DMS79 (cell line): ENCODE results near the gene PTPRF.

Experiments used
- DNase-seq: peaks from one replicate; lab custom pipeline; 2025; lab: John Stamatoyannopoulos, UW

PTPRF gene

GRCh38 chr1:43513471-43514173, 17.1 kb upstream of the PTPRF start:
- DNase-seq, result no peak

- no peak for DNase-seq
Measured at GRCh38 chr1:43518935-43519686, 11.6 kb upstream of the PTPRF start.

DNA sequence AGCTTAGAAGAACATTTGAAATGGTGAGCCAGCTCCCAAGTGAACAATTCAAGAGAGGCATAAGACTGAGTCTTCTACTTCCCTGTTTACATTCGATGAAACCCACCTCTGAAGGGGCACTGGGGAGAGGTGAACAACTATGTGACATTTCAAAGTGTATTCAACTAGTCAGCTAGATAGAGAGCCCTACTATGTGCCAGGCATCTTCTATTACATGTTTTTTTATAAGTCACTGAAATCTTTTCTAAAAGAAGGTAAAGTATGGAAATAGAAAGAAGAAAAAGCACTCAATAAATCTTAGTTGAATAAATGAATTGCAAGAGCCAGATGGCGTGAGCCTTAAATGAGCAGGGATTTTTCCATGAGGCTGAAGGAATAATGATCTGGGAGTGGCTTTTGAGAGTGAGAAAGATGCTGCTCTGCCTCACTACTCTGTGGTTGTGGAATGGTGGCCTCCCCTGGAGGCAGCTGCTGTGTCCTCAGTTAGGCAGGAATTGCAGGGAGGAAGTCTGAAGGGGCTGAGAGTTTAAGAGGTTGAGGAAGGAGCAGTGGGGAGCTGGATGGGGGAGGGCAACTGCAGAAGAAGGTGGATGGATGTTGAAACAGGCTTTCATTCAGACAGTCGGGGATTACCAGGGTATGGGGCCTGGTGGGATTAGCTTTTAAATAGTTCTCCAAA, 10.4 kb upstream of the PTPRF start:
- no peak for DNase-seq

DNA sequence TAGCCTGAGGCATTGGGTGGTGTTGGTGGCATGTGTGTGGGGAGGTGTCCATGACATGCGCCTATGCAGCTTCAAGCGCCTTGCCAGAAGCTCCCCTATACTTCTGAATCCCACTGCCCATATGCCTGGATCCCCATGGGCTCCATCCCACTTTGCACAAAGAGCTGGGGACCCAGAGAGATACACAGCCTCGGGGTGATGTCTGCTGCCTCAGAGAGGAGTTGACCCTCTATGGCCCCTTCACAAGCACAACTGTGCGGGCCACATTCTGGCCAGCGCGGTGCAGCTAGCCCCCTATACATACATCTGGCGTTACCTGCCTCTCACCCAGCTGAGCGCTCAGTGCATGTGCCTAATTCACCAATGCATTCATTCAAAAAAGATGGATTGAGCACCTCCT, 9.6 kb upstream of the PTPRF start:
- no peak for DNase-seq

DNA sequence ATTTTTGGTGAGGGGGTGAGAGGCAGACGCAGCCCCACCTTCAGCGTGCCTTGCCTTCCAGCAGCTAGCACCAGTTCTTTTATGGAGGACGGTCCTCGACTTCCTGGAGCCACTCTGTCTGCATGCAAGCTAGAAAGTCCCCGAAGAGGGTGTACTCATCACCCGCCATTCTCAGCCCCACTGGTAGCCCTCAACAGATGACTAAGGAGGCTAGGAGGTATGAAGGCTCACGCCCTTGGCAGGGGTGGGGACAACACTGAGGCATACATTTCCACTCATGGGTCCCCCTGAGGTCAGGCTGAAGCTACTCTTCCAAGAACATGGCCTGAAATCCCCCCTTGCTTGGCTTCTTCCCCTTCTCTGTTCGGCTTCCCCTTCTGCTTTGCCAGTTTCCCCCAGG, 8.9 kb upstream of the PTPRF start:
- no peak for DNase-seq

GRCh38 chr1:43522431-43522775, 8.3 kb upstream of the PTPRF start:
- no peak for DNase-seq

DNA sequence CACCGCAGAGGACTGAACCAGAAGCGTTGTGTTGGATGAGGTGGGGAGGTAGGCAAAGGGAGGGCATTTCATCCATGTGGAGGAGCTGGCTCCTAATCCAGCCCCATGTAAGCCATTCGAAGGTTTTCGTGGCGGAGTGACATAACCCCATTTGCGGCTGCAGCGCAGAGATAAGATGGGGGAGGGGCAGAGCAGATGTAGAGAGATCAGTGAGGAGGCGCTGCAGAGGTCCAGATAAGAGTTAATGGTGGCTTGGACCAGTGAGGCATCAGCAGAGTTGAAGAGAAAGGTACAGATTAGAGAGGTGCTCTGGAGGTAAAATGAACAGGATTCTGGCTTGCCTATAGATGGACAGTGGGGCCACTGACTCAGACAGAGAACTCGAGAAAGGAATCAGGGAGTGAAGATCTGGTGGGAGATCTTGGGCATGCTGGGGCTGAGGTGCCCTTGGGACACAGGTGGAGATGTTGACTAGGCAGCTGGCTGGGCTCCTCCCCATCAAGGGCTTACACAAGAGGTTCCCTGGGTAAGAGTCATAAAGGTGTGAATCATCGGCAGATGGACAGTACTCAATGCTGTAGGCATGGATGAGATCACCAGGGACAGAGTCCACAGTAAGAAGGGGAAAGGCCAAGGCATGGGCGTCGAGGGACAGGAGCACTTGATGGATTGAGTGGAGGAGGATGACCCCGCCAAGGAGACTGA, 7.8 kb upstream of the PTPRF start:
- no peak for DNase-seq

- peak; percentile 18 for DNase-seq
Measured at GRCh38 chr1:43524804-43525203, 5.9 kb upstream of the PTPRF start.

GRCh38 chr1:43526002-43526401, 4.7 kb upstream of the PTPRF start:
- no peak for DNase-seq

DNA sequence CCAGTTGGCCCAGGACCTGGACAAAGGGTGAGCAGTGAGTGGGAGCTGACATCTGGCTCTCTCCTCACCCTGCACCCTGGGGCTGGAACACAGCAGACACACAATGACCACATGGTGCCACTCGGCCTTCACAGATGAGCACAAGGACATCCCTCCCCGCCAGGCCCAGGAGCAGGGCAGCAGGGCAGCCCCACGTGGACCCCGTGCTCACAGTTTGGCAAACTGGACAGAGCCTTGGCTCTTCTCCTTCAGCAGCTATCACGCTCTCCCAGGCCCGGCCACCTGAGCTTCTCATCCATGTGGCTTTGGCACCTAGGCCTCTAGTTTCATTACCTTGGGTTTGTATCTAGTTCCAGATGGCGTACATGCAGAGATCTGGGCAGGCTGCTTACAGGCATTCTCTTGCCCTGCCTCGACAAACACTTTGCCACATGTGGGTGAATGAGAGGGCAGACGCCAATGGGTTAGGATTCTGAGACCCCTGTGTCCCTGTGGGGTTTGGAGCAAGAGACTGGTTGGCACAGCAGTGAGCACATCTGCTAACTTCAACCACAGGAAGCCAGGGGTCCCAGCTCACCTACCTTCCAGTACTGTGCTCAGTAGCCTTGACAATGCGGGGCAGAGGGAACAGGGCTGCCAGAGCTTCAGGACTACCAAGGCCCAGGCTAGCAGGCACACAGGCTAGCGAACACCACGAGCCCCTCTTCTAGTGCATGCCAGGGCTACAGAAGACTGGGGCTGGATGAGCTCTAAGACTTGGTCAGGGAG, 3.4 kb upstream of the PTPRF start:
- no peak for DNase-seq

GRCh38 chr1:43529206-43529731, 1.4 kb upstream of the PTPRF start:
- peak; percentile 86 for DNase-seq

- no peak for DNase-seq
Measured at GRCh38 chr1:43531107-43531905, 623 bp downstream of the PTPRF start.

- DNase-seq, result no peak
Measured at GRCh38 chr1:43531906-43532584, 1.4 kb downstream of the PTPRF start.

GRCh38 chr1:43532716-43533115, 2.0 kb downstream of the PTPRF start:
- DNase-seq, result no peak

DNA sequence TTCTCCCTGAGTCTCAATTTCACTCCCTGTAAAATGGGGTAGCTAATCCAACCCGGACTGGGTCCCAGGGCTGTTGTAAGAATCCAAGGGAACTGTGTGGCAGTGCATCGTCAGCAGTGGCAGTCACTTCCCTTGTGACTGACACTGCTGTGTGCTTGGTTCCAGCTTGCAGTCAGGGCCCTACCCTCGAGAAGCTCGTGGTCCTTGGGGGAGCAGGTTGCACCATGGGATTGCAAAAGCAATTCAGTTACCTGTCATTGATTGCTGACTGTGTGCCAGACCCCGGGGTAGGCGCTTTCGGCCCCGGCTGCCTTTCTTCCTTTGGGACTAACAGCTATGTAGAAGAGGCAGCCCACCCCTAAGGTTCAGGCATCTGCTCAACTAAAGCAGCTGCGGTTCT, 2.9 kb downstream of the PTPRF start:
- DNase-seq, result no peak

GRCh38 chr1:43534256-43534655, 3.6 kb downstream of the PTPRF start:
- no peak for DNase-seq

DNA sequence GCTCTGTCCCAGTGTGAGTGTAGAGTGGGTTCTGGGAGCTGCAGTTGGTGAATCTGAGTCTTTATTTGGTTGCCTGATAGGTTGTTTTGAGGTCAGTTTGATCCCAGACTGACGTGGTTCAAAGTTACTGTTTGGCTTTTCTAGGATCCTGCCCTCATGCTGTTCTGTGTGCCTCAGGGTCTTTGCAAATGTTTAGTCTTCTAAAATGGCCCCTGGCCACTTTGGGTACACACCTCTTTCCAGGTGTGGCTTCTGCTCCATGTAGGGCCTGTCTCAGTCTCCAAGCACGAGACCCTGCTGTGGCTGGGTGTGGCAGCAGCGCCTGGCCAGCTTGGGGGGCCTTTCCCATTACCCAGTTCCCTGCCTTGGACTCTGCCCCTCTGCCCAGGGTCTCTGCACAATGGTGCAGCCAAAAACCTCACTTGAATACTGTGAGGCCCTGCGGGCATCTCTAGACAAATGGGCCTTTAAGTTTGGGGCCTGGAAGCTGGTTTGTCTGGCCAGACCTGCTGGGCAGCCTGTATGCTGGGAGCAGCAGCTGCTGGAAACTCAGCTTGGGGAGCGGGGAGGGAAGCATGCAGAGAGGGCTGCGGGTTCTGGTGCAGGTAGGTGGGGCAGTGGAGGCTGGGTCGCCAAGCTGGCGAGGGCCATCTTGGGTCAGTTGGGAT, 5.6 kb downstream of the PTPRF start:
- no peak for DNase-seq

- DNase-seq, result no peak
Measured at GRCh38 chr1:43536864-43537358, 6.2 kb downstream of the PTPRF start.

- DNase-seq, result no peak
Measured at GRCh38 chr1:43537423-43538142, 6.9 kb downstream of the PTPRF start.
